ENCODE results near the gene SPON1. TPM values are rescaled to one million over a fixed set of nuclear protein-coding genes. Genes with fewer than 3 reads are reported as not detected.

Gene SPON1
- total RNA-seq, 1 experiment from 2014 or later, result 6.4 TPM

- POLR2A ChIA-PET, result no interaction called here
- DNase-seq (ENCODE audit: low spot score), result no peak
- H3K27ac Mint-ChIP-seq, result no peak overlapping the region
- TF ChIP-seq JUN (CRISPR knock-in tag; IDR thresholded peaks at IDR 0.05) (no peak), SOX15 (CRISPR knock-in tag; IDR thresholded peaks at IDR 0.05) (no peak), TP53 (CRISPR knock-in tag; IDR thresholded peaks at IDR 0.05) (no peak), USF2 (CRISPR knock-in tag; IDR thresholded peaks at IDR 0.05) (no peak), ZNF425 (CRISPR knock-in tag; conservative IDR thresholded peaks at IDR 0.05) (no peak), ATF3 (CRISPR knock-in tag; conservative IDR thresholded peaks at IDR 0.05) (no peak), PREB (CRISPR knock-in tag; IDR thresholded peaks at IDR 0.05; ENCODE audit: borderline replicate concordance) (no peak)
- peaks cover 18% of the 10 kb centered on the region for H3K9me3 Mint-ChIP-seq
- peaks cover 13% of the 10 kb centered on the region for H3K4me1 Mint-ChIP-seq
- CTCF ChIA-PET, result interaction anchor here (0.6 kb wide), 1 partner anchor 145 kb away, joined by 4 read pairs; no protein-coding TSS in a partner anchor
- H3K27me3 Mint-ChIP-seq (ENCODE audit: low read depth), result peaks cover 6% of the 10 kb centered on the region; the same call in 1 of the 2 replicates
- no peak for ATAC-seq
- no peak overlapping the region for H3K4me3 Mint-ChIP-seq
- H3K36me3 Mint-ChIP-seq, result peaks cover 73% of the 10 kb centered on the region
These were observed 311.4 kb downstream of the SPON1 start for GRCh38 chr11:14273895-14274294.

- Mint-ChIP-seq H3K27ac (peak overlapping the region; percentile 73), H3K4me1 (peaks cover 13% of the 10 kb centered on the region), H3K27me3 (ENCODE audit: low read depth) (peaks cover 6% of the 10 kb centered on the region; the same call in 1 of the 2 replicates), H3K9me3 (peaks cover 18% of the 10 kb centered on the region), H3K4me3 (no peak overlapping the region), H3K36me3 (peaks cover 77% of the 10 kb centered on the region)
- DNase-seq (ENCODE audit: low spot score) (no peak), ATAC-seq (peak; percentile 57; the same call in 1 of the 2 replicates)
- ChIA-PET CTCF (interaction anchor here (1.1 to 1.3 kb wide), 2 partner anchors 138 to 143 kb away, joined by 3 read pairs; no protein-coding TSS in a partner anchor), POLR2A (no interaction called here)
- TF ChIP-seq ZNF532 (CRISPR knock-in tag; IDR thresholded peaks at IDR 0.05; ENCODE audit: borderline replicate concordance), result no peak
- no peak for TF ChIP-seq CBFB (CRISPR knock-in tag; IDR thresholded peaks at IDR 0.05; ENCODE audit: low read depth)
- TF ChIP-seq CDX4 (CRISPR knock-in tag; IDR thresholded peaks at IDR 0.05; ENCODE audit: borderline replicate concordance), result no peak
- no peak for TF ChIP-seq NFATC4 (CRISPR knock-in tag; IDR thresholded peaks at IDR 0.05)
- no peak for TF ChIP-seq ESRRA (CRISPR knock-in tag; IDR thresholded peaks at IDR 0.05; ENCODE audit: borderline replicate concordance)
- no peak for TF ChIP-seq AFF4 (CRISPR knock-in tag; IDR thresholded peaks at IDR 0.05; ENCODE audit: borderline replicate concordance)
- TF ChIP-seq SMAD4 (CRISPR knock-in tag; IDR thresholded peaks at IDR 0.05), result no peak
- no peak for TF ChIP-seq CTCF (IDR thresholded peaks at IDR 0.05)
- no peak for TF ChIP-seq TP53 (CRISPR knock-in tag; IDR thresholded peaks at IDR 0.05)
- no peak for TF ChIP-seq ATF1 (CRISPR knock-in tag; IDR thresholded peaks at IDR 0.05)
- TF ChIP-seq HMGA2 (CRISPR knock-in tag; IDR thresholded peaks at IDR 0.05), result no peak
These were observed 312.6 kb downstream of the SPON1 start for GRCh38 chr11:14275076-14275475.
